ENCODE measurements around the gene MAPK13. TPM values are rescaled to one million over a fixed set of nuclear protein-coding genes. Genes with fewer than 3 reads are reported as not detected.

Gene MAPK13
- total RNA-seq, 1 donor = 1.1 TPM

DNA sequence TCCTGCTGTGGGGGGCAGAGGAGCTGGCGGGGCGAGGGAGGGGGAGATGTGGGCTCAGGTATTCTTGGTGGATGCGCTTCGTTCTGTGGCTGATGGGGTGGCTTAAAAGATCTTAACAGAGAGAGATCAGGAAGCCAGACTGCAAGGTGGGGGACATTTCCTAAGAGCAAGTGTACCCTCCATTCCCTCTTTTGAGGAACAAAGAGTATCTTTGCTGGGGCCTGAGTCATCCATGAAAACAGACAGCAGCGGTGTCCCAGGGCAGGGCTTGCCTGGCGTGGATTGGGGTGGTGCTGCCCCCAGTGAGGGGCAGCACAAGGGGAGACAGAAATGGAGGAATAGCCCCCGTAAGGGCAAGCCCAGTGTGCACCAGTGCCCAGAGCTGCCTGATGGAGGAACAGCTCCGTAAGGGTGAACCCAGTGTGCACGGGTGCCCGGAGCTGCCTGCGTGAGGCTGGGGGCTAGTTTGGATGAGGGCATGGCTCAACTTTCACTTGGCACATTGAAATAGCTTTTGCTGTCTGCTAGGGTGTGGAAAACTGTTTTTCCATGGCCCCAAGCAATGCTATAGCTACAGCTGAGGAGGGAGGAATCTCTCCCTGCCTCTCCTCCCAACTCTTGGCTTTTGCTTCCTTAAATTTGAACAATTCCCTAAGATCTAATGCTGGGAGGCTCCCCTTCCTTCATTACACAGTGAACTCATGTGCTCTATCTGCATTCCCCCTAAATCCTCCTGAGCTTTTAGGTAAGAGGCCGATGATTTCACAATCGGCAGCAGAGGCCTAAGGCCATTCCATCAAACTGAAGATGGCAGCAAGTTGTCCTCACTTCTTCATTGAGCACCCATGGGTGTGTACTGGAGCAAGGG, 12.9 kb downstream of the MAPK13 start:
- DNase-seq (ENCODE audit: low read depth in 2 of 3, low spot score in 2 of 3) = no peak

GRCh38 chr6:36145495-36145894, 15.2 kb downstream of the MAPK13 start:
- no peak for DNase-seq (ENCODE audit: low read depth in 2 of 3, low spot score in 2 of 3)

- DNase-seq (ENCODE audit: low read depth in 2 of 3, low spot score in 2 of 3) = no peak
These were observed 17.0 kb downstream of the MAPK13 start for GRCh38 chr6:36147294-36147693.

DNA sequence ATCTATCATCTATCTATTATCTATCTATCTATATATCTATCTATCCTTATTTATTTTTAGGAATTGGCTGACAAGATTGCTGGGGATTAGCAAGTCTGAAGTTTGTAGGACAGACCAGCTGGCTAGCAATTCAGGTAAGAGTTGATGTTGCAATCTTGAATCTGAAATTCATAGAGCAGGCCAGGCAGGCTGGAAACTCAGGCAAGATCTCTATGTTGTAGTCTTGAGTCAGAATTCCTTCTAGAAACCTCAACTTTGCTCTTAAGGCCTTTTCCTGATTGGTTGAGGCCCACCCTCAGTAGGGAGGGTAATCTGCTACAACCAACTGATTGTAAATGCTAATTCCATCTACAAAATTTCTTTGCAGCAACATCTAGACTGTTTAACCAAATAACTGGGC, 19.2 kb downstream of the MAPK13 start:
- DNase-seq (ENCODE audit: low read depth in 2 of 3, low spot score in 2 of 3) = no peak

GRCh38 chr6:36150283-36150682, 20.0 kb downstream of the MAPK13 start:
- no peak for DNase-seq (ENCODE audit: low read depth in 2 of 3, low spot score in 2 of 3)

DNA sequence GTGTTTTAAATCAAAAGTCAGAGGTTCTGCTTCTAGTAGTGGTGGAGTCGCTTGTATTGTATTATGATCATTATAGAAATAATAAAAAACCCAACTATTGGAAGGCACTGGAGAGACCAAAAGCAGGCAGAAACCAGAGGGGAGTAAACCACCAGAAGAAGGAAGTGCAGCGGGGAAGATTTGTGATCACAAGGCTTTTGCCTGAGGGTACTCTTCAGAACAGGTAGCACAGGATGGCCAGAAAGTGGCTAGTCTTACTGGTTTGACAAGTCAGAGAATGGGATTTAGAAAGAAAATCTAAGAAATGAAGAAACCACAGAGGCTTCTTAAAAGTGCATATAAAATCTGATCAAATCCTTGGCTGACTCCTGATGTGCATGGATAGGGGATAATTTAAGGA, 24.0 kb downstream of the MAPK13 start:
- no peak for DNase-seq (ENCODE audit: low read depth in 2 of 3, low spot score in 2 of 3)

DNA sequence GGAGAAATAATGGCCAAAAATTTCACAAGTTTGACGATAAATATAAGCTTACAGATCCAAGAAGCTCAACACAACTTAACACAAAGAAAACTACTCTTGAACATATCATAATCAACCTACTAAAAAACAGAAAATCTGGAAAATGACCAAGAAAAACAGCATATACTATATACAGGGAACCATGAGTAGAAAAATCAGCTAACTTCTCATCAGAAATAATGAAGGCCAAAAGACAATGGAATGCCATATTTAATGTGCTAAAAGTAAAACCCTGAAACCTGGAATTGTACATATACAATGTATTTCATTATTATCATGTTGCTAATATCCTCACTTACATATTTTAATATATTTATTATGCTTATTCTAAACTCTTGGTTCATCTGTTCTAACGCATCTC, 25.3 kb downstream of the MAPK13 start:
- no peak for DNase-seq (ENCODE audit: low read depth in 2 of 3, low spot score in 2 of 3)

DNA sequence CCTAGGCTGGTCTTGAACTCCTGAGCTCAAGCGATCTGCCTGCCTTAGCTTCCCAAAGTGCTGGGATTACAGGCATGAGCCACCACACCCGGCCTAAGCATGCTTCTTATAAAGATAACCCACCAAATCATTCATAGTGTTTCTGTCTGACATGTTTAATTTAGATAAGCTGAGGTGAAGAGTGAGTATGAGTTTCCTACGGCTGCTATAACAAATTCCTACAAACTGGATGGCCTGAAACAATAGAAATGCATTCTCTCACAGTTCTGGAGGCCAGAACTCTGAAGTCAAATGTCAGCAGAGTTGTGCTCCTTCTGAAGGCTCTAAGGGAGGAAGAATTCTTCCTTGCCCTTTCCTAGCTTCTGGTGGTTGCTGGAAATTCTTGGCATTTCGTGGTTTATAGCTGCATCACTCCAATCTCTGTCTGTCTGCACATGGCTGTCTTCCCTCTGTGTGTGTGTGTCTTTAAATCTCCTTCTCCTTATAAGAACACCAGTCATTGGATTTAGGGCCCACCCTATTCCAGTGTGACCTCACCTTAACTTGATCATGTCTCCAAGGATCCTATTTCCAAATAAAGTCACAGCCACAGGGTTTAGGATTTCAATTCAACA, 29.9 kb downstream of the MAPK13 start:
- no peak for DNase-seq (ENCODE audit: low read depth in 2 of 3, low spot score in 2 of 3)

GRCh38 chr6:36169023-36170007, 39.0 kb downstream of the MAPK13 start:
- DNase-seq (ENCODE audit: low read depth in 2 of 3, low spot score in 2 of 3) = no peak

- no peak for DNase-seq (ENCODE audit: low read depth in 2 of 3, low spot score in 2 of 3)
These were observed 40.4 kb downstream of the MAPK13 start for GRCh38 chr6:36170704-36171103.

GRCh38 chr6:36171573-36171972, 41.3 kb downstream of the MAPK13 start:
- no peak for DNase-seq (ENCODE audit: low read depth in 2 of 3, low spot score in 2 of 3)

GRCh38 chr6:36177166-36177565, 46.9 kb downstream of the MAPK13 start:
- no peak for DNase-seq (ENCODE audit: low read depth in 2 of 3, low spot score in 2 of 3)

GRCh38 chr6:36178544-36178943, 48.2 kb downstream of the MAPK13 start:
- no peak for DNase-seq (ENCODE audit: low read depth in 2 of 3, low spot score in 2 of 3)

- no peak for DNase-seq (ENCODE audit: low read depth in 2 of 3, low spot score in 2 of 3)
These were observed 49.8 kb downstream of the MAPK13 start for GRCh38 chr6:36180126-36180525.

- DNase-seq (ENCODE audit: low read depth in 2 of 3, low spot score in 2 of 3) = no peak
These were observed 54.0 kb downstream of the MAPK13 start for GRCh38 chr6:36184311-36184710.

DNA sequence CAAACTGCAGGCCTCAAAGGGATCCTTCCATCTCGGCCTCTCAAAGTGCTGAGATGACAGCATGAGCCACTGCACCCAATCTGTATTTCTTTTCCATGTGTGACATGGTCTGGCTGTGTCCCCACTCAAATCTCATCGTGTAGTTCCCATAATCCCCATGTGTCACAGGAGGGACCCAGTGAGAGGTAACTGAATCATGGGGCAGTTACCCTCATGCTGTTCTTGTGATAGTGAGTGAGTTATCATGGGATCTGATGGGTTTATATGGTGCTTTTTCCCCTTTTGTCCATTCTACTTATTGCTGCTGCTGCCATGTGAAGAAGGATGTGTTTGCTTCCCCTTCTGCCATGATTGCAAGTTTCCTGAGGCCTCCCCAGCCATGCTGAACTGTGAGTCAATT, 55.9 kb downstream of the MAPK13 start:
- DNase-seq (ENCODE audit: low read depth in 2 of 3, low spot score in 2 of 3) = no peak

DNA sequence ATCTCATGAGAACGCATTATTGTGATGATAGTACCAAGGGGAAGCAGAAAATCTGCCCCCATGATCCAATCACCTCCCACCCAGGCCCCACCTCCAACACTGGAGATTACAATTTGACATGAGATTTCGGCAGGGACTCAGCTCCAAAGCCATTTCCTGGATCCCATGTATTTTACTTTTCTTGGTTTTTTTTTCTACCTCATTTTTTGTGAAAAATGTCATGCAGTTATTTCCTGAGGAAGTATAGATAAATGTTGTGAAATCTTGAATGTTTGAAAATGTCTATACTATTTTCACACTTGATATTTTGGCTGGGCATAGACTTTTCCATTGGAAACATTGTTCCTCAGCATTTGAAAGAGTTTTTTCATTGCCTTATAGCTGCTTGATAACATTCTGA, 57.1 kb downstream of the MAPK13 start:
- no peak for DNase-seq (ENCODE audit: low read depth in 2 of 3, low spot score in 2 of 3)
